ENCODE measurements around the gene PITX3. TPM values are rescaled to one million over a fixed set of nuclear protein-coding genes. Genes with fewer than 3 reads are reported as not detected.

PITX3 gene
- polyA plus RNA-seq, 5 donors, result 0.21 to 2.3 (median 0.52) TPM; not detected in 1

- DNase-seq, result no peak
Measured at GRCh38 chr10:102184606-102185005, 56.7 kb downstream of the PITX3 start.

Other genes with a start within 250 kb of the PITX3 start
- 10 to 100 TPM; 20.3 to 23.8 (median 21.8) TPM for gene ARMH3, start 185.3 kb downstream of the PITX3 start, polyA plus RNA-seq (ENCODE audit: insufficient read depth in 1 of 5, insufficient read length in 5 of 5, low replicate concordance in 1 of 5)
- gene HPS6, start 176.2 kb downstream of the PITX3 start, polyA plus RNA-seq (ENCODE audit: insufficient read depth in 1 of 5, insufficient read length in 5 of 5, low replicate concordance in 1 of 5), result 10 to 100 TPM in 2 of 5 donors, 1 to 10 TPM in 3; 7.8 to 14.0 (median 9.7) TPM
- 100 to 1,000 TPM; 135 to 186 (median 147) TPM for gene LDB1, start 121.1 kb downstream of the PITX3 start, polyA plus RNA-seq (ENCODE audit: insufficient read depth in 1 of 5, insufficient read length in 5 of 5, low replicate concordance in 1 of 5)
- gene PPRC1, start 108.5 kb downstream of the PITX3 start, polyA plus RNA-seq (ENCODE audit: insufficient read depth in 1 of 5, insufficient read length in 5 of 5, low replicate concordance in 1 of 5), result 10 to 100 TPM; 33.7 to 48.3 (median 40.6) TPM
- 10 to 100 TPM; 78.3 to 85.5 (median 82.3) TPM for gene NOLC1, start 89.1 kb downstream of the PITX3 start, polyA plus RNA-seq (ENCODE audit: insufficient read depth in 1 of 5, insufficient read length in 5 of 5, low replicate concordance in 1 of 5)
- gene ELOVL3, start 15.2 kb downstream of the PITX3 start, polyA plus RNA-seq (ENCODE audit: insufficient read depth in 1 of 5, insufficient read length in 5 of 5, low replicate concordance in 1 of 5), result under 1 TPM; 0.42 to 0.74 (median 0.47) TPM
- gene GBF1, start 4.0 kb upstream of the PITX3 start, polyA plus RNA-seq (ENCODE audit: insufficient read depth in 1 of 5, insufficient read length in 5 of 5, low replicate concordance in 1 of 5), result 10 to 100 TPM; 38.8 to 48.0 (median 44.6) TPM
- 10 to 100 TPM; 17.1 to 25.7 (median 24.6) TPM for gene NFKB2, start 154.2 kb upstream of the PITX3 start, polyA plus RNA-seq (ENCODE audit: insufficient read depth in 1 of 5, insufficient read length in 5 of 5, low replicate concordance in 1 of 5)
- gene PSD, start 177.3 kb upstream of the PITX3 start, polyA plus RNA-seq (ENCODE audit: insufficient read depth in 1 of 5, insufficient read length in 5 of 5, low replicate concordance in 1 of 5), result 10 to 100 TPM in 3 of 5 donors, 1 to 10 TPM in 2; 7.4 to 17.1 (median 10.1) TPM
- gene FBXL15, start 179.3 kb upstream of the PITX3 start, polyA plus RNA-seq (ENCODE audit: insufficient read depth in 1 of 5, insufficient read length in 5 of 5, low replicate concordance in 1 of 5), result 10 to 100 TPM in 1 of 5 donors, 1 to 10 TPM in 4; 4.3 to 13.6 (median 6.2) TPM
- 10 to 100 TPM; 58.7 to 90.0 (median 70.6) TPM for gene CUEDC2, start 191.1 kb upstream of the PITX3 start, polyA plus RNA-seq (ENCODE audit: insufficient read depth in 1 of 5, insufficient read length in 5 of 5, low replicate concordance in 1 of 5)
- 1 to 10 TPM in 4 of 5 donors, under 1 TPM in 1; 0.78 to 2.8 (median 1.6) TPM for gene C10orf95, start 210.0 kb upstream of the PITX3 start, polyA plus RNA-seq (ENCODE audit: insufficient read depth in 1 of 5, insufficient read length in 5 of 5, low replicate concordance in 1 of 5)